ENCODE measurements around the gene ISM2. TPM values are rescaled to one million over a fixed set of nuclear protein-coding genes. Genes with fewer than 3 reads are reported as not detected.

Gene ISM2
- total and polyA plus RNA-seq, 10 of the 15 experiments (the other 5 are each of a cell fraction or from before 2014, with no cell fraction given) = 0.03 TPM; not detected in 9

- H2AFZ ChIP-seq (ENCODE audit: control insufficient read depth, low read depth, low read length) = no peak overlapping the region
- H3K27ac ChIP-seq (ENCODE audit: control insufficient read depth, insufficient read depth) = no peak overlapping the region
- H3K9me3 ChIP-seq (replicated peaks; ENCODE audit: control insufficient read depth, insufficient read depth, low read length) = no peaks in the 10 kb centered on the region
- no peaks in the 10 kb centered on the region for H3K79me2 ChIP-seq (ENCODE audit: control insufficient read depth, insufficient read depth, low read length)
- no peak overlapping the region for H3K4me3 ChIP-seq
- no peaks in the 10 kb centered on the region for H4K20me1 ChIP-seq (ENCODE audit: control insufficient read depth, insufficient read depth)
- SMC1A ChIA-PET (ENCODE audit: uncharacterized antibody, unreplicated experiment) = interaction anchor here (0.6 to 1.2 kb wide), 2 partner anchors 16 to 75 kb away, joined by 3 to 4 read pairs; no protein-coding TSS in a partner anchor
- H3K36me3 ChIP-seq (ENCODE audit: control insufficient read depth in 2 of 2, insufficient read depth in 2 of 2, low read length in 1 of 2) = peaks cover 6 to 28% of the 10 kb centered on the region in 2 experiments
- H3K4me1 ChIP-seq (ENCODE audit: control insufficient read depth, insufficient read depth, low read length) = no peaks in the 10 kb centered on the region
- FAIRE-seq (no peak), ATAC-seq (no peak), DNase-seq (ENCODE audit: low read depth, low spot score) (no peak)
- RAD21 ChIA-PET (ENCODE audit: unreplicated experiment) = no interaction called here
- 96% methylated on average over 2 of the region's 2 CpGs for WGBS (ENCODE audit: insufficient coverage, insufficient replicate concordance, low lambda C conversion rate, missing lambda C conversion rate)
- H3K4me2 ChIP-seq (ENCODE audit: control insufficient read depth, insufficient read depth) = no peak overlapping the region
- intact Hi-C loops (cut with micrococcal nuclease; ENCODE audit: unreplicated experiment) (no loop called here), in situ Hi-C loops (cut with MboI) (no loop called here)
- TF ChIP-seq GABPA (IDR thresholded peaks at IDR 0.05; ENCODE audit: low read depth) = no peak
- no peak for TF ChIP-seq TCF12 (IDR thresholded peaks at IDR 0.05; ENCODE audit: low read depth, low read length)
- TF ChIP-seq HDGF (IDR thresholded peaks at IDR 0.05) = no peak
- no peak for TF ChIP-seq IRF4 (IDR thresholded peaks at IDR 0.05; ENCODE audit: low read depth, low read length)
- no peak for TF ChIP-seq POLR2AphosphoS2 (IDR thresholded peaks at IDR 0.05; ENCODE audit: low read depth, low read length)
- no peak for TF ChIP-seq CHD1 (IDR thresholded peaks at IDR 0.05; ENCODE audit: low read depth, low read length)
- no peak for TF ChIP-seq BMI1 (IDR thresholded peaks at IDR 0.05; ENCODE audit: borderline replicate concordance)
- no peak for TF ChIP-seq MXI1 (IDR thresholded peaks at IDR 0.05; ENCODE audit: low read depth, low read length)
- H3K9ac ChIP-seq (ENCODE audit: control insufficient read depth, insufficient read depth, low read length) = no peak overlapping the region
- POLR2A ChIA-PET = no interaction called here
- CTCF ChIA-PET = interaction anchor here (0.6 kb wide), 1 partner anchor 1092 kb away, joined by 3 read pairs; no protein-coding TSS in a partner anchor
- no TSS peak for BruUV-seq (replicated peaks)
- no peaks in the 10 kb centered on the region for H3K27me3 ChIP-seq (replicated peaks in 1 of 2; ENCODE audit: control insufficient read depth in 2 of 2, insufficient read depth in 2 of 2, low read length in 1 of 2)
These were observed 56.4 kb downstream of the ISM2 start for GRCh38 chr14:77442196-77442595.

- CTCF ChIA-PET = interaction anchor here (2.0 kb wide), 1 partner anchor 19 kb away, joined by 5 read pairs; no protein-coding TSS in a partner anchor
- POLR2A ChIA-PET = interaction anchor here (0.9 kb wide), 1 partner anchor 63 kb away, joined by 4 read pairs; the partner anchor contains the start of genes SAMD15 and TMED8
- Histone ChIP-seq H3K4me3 (no peak overlapping the region), H3K27me3 (replicated peaks in 1 of 2; ENCODE audit: control insufficient read depth in 2 of 2, insufficient read depth in 2 of 2, low read length in 1 of 2) (no peaks in the 10 kb centered on the region), H3K79me2 (ENCODE audit: control insufficient read depth, insufficient read depth, low read length) (no peaks in the 10 kb centered on the region), H3K36me3 (ENCODE audit: control insufficient read depth in 2 of 2, insufficient read depth in 2 of 2, low read length in 1 of 2) (peaks cover 6 to 37% of the 10 kb centered on the region in 2 experiments), H3K4me2 (ENCODE audit: control insufficient read depth, insufficient read depth) (no peak overlapping the region), H3K27ac (ENCODE audit: control insufficient read depth, insufficient read depth) (no peak overlapping the region), H3K4me1 (ENCODE audit: control insufficient read depth, insufficient read depth, low read length) (no peaks in the 10 kb centered on the region), H2AFZ (ENCODE audit: control insufficient read depth, low read depth, low read length) (no peak overlapping the region), H3K9me3 (replicated peaks; ENCODE audit: control insufficient read depth, insufficient read depth, low read length) (no peaks in the 10 kb centered on the region), H3K9ac (ENCODE audit: control insufficient read depth, insufficient read depth, low read length) (no peak overlapping the region), H4K20me1 (ENCODE audit: control insufficient read depth, insufficient read depth) (no peaks in the 10 kb centered on the region)
- WGBS (ENCODE audit: insufficient coverage, insufficient replicate concordance, low lambda C conversion rate, missing lambda C conversion rate) = 99% methylated on average over 4 of the region's 4 CpGs
- no peak for DNase-seq (ENCODE audit: low read depth, low spot score)
- FAIRE-seq = no peak
- intact Hi-C loops (cut with micrococcal nuclease; ENCODE audit: unreplicated experiment) (no loop called here), in situ Hi-C loops (cut with MboI) (no loop called here)
- no TSS peak for BruUV-seq (replicated peaks)
- no peak for ATAC-seq
- SMC1A ChIA-PET (ENCODE audit: uncharacterized antibody, unreplicated experiment) = no interaction called here
- RAD21 ChIA-PET (ENCODE audit: unreplicated experiment) = no interaction called here
- TF ChIP-seq ZNF687 (IDR thresholded peaks at IDR 0.05) (no peak), RCOR1 (conservative IDR thresholded peaks at IDR 0.05; ENCODE audit: low read depth, low read length) (no peak), TBL1XR1 (IDR thresholded peaks at IDR 0.05; ENCODE audit: low read depth, low read length) (no peak), RFX5 (IDR thresholded peaks at IDR 0.05; ENCODE audit: low read depth, low read length) (no peak), IRF5 (IDR thresholded peaks at IDR 0.05; ENCODE audit: borderline replicate concordance) (no peak)
These were observed 58.8 kb downstream of the ISM2 start for GRCh38 chr14:77439861-77440260.
